Tibial nerve (tissue), 4 donors: ENCODE data around the gene OVOL1.
"Not testable (repeated sequence)": the region's sequence is repeated elsewhere in the genome, so short reads cannot be mapped to it uniquely, and the experiment has no call there.

Experiments
- EP300 ChIP-seq, 2 donors: sonication (generic); formaldehyde crosslinking; IDR thresholded peaks; one replicate each; pipeline ENCODE4 v1.6.1; 2017; ENCODE audit warnings: antibody characterized with exemption in 2 of 2, mild to moderate bottlenecking in 1 of 2
- POLR2A ChIP-seq, 2 donors: fragments of 450-650 bp; IDR thresholded peaks; one replicate each; pipeline ENCODE4 v1.6.1; 2017; ENCODE audit warnings: antibody characterized with exemption in 2 of 2, mild to moderate bottlenecking in 2 of 2, moderate library complexity in 2 of 2
- TF ChIP-seq, protein P1 (sequence below), 5 experiments: fragments of 200-600 bp in 3 of 5; fragments of 450-650 bp in 2 of 5; sonication (generic) in 3 of 5; IDR thresholded peaks; one replicate each; pipeline ENCODE4 v1.5.1; 2016 to 2019; ENCODE audit warnings: antibody characterized with exemption in 5 of 5, mild to moderate bottlenecking in 3 of 5, moderate library complexity in 2 of 5

GRCh38 chr11:65767806-65768205, 19.1 kb upstream of the OVOL1 start:
- not testable (repeated sequence) for TF ChIP-seq EP300, POLR2A (IDR thresholded peaks at IDR 0.05)
- TF ChIP-seq, protein P1, sequence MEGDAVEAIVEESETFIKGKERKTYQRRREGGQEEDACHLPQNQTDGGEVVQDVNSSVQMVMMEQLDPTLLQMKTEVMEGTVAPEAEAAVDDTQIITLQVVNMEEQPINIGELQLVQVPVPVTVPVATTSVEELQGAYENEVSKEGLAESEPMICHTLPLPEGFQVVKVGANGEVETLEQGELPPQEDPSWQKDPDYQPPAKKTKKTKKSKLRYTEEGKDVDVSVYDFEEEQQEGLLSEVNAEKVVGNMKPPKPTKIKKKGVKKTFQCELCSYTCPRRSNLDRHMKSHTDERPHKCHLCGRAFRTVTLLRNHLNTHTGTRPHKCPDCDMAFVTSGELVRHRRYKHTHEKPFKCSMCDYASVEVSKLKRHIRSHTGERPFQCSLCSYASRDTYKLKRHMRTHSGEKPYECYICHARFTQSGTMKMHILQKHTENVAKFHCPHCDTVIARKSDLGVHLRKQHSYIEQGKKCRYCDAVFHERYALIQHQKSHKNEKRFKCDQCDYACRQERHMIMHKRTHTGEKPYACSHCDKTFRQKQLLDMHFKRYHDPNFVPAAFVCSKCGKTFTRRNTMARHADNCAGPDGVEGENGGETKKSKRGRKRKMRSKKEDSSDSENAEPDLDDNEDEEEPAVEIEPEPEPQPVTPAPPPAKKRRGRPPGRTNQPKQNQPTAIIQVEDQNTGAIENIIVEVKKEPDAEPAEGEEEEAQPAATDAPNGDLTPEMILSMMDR (IDR thresholded peaks at IDR 0.05): not testable (repeated sequence)
